A549 (cell line): ENCODE measurements around the gene P4HTM. TPM values are rescaled to one million over a fixed set of nuclear protein-coding genes. Genes with fewer than 3 reads are reported as not detected.
A peak's percentile ranks its signal among the peaks of the same experiment; 100 is the strongest.

Experiments used
- ATAC-seq, 2 experiments: fragments of 200-7000 bp in 1 of 2; fragments of >200 bp in 1 of 2; cut with Nextera tagmentation in 1 of 2; cut with Tn5 transposase in 1 of 2; 3 replicates each; pipeline versions ENCODE4 v1.8.0 to v1.9.1; 2018 to 2020; ENCODE audit warnings: mild to moderate bottlenecking in 1 of 2, moderate library complexity in 1 of 2
- CTCF ChIA-PET: fragments of 300-600 bp; sonication (Branson Sonifier 250); formaldehyde crosslinking; extraction: SDS; loops from one replicate; lab custom pipeline; 2021; ENCODE audit warnings: antibody characterized with exemption, inconsistent platforms; lab: Yijun Ruan, JAX
- POLR2A ChIA-PET: fragments of 350-600 bp; formaldehyde crosslinking; extraction: SDS; loops from one replicate; lab custom pipeline; 2021; ENCODE audit warnings: antibody characterized with exemption, inconsistent platforms; lab: Yijun Ruan, JAX
- DNase-seq, 2 experiments: peaks; one replicate each; pipeline versions ENCODE4 v3.0.0 to v3.0.0-alpha.2; 2011 to 2016; ENCODE audit warnings: low read depth in 1 of 2, low spot score in 1 of 2
- FAIRE-seq: peaks from 2 replicates; lab custom pipeline; 2011; peaks lifted over from hg19 to GRCh38; lab: Jason Lieb, UNC
- H3K27ac ChIP-seq, 2 experiments: fragments of >200 bp; sonication (Bioruptor Twin); formaldehyde crosslinking; 3 replicates each; pipeline ENCODE4 v1.5.1; 2016 to 2017
- H3K4me1 ChIP-seq: fragments of >200 bp; sonication (Bioruptor Twin); formaldehyde crosslinking; 3 replicates; pipeline ENCODE4 v1.6.1; 2016
- H3K4me2 ChIP-seq: fragments of >200 bp; sonication (Bioruptor Twin); formaldehyde crosslinking; 3 replicates; pipeline ENCODE4 v1.6.1; 2016
- H3K4me3 ChIP-seq: fragments of >200 bp; sonication (Bioruptor Twin); formaldehyde crosslinking; 3 replicates; pipeline ENCODE4 v1.5.1; 2016
- H3K9me3 ChIP-seq: fragments of >200 bp; sonication (Bioruptor Twin); formaldehyde crosslinking; 3 replicates; pipeline ENCODE4 v1.6.1; 2016
- BHLHE40 ChIP-seq: IDR thresholded peaks from 2 replicates; pipeline ENCODE4 v1.6.1; 2012; ENCODE audit warnings: low read depth, low read length, inconsistent platforms
- CBX8 ChIP-seq: fragments of 200-600 bp; sonication (generic); IDR thresholded peaks from 2 replicates; pipeline ENCODE4 v1.6.1; 2016
- CHD2 ChIP-seq: fragments of 150-350 bp; IDR thresholded peaks from 2 replicates; pipeline ENCODE4 v1.6.1; 2014; ENCODE audit warnings: low read length; ENCODE audit not compliant: partially characterized antibody
- FOSB ChIP-seq: fragments of 250-450 bp; sonication (Bioruptor Pico); IDR thresholded peaks from 2 replicates; pipeline ENCODE4 v1.5.0; 2020; ENCODE audit warnings: mild to moderate bottlenecking, moderate library complexity
- FOXS1 ChIP-seq: fragments of 250-450 bp; sonication (Bioruptor Pico); IDR thresholded peaks from 2 replicates; pipeline ENCODE4 v1.5.0; 2020; ENCODE audit warnings: mild to moderate bottlenecking, moderate library complexity
- GATA3 ChIP-seq: IDR thresholded peaks from 2 replicates; pipeline ENCODE4 v1.6.1; 2012; ENCODE audit warnings: borderline replicate concordance
- JUNB ChIP-seq: fragments of >200 bp; sonication (Bioruptor Twin); formaldehyde crosslinking; IDR thresholded peaks from 2 replicates; pipeline ENCODE4 v1.6.1; 2016
- MYC ChIP-seq: IDR thresholded peaks from 2 replicates; pipeline ENCODE4 v1.6.1; 2012; ENCODE audit warnings: mild to moderate bottlenecking, inconsistent platforms, low read length, improper control_type of control experiment, borderline replicate concordance
- POLR2A ChIP-seq: IDR thresholded peaks from 2 replicates; pipeline ENCODE4 v1.6.1; 2012; ENCODE audit warnings: mild to moderate bottlenecking, low read length
- RAD21 ChIP-seq, 2 experiments: fragments of >200 bp in 1 of 2; sonication (Bioruptor Twin) in 1 of 2; formaldehyde crosslinking in 1 of 2; IDR thresholded peaks in 1 of 2; conservative IDR thresholded peaks in 1 of 2; 2 replicates in 1 of 2; 3 replicates in 1 of 2; pipeline ENCODE4 v1.6.1; 2012 to 2018; ENCODE audit warnings: inconsistent platforms in 1 of 2
- TP53 ChIP-seq: fragments of 250-450 bp; sonication (Bioruptor Pico); IDR thresholded peaks from 2 replicates; pipeline ENCODE4 v1.5.0; 2021; ENCODE audit warnings: mild to moderate bottlenecking, moderate library complexity
- ZC3H11A ChIP-seq: fragments of 450-650 bp; IDR thresholded peaks from 2 replicates; pipeline ENCODE4 v1.6.1; 2014; ENCODE audit warnings: antibody characterized with exemption, mild to moderate bottlenecking
- ZSCAN20 ChIP-seq: fragments of 250-450 bp; sonication (Bioruptor Pico); IDR thresholded peaks from 2 replicates; pipeline ENCODE4 v1.8.0; 2022; ENCODE audit warnings: mild to moderate bottlenecking, moderate library complexity
- WGBS: methylation state at CpG from one replicate; pipeline ENCODE4 v1.1.6; 2017; ENCODE audit errors: missing lambda C conversion rate; 5-methylcytosine and 5-hydroxymethylcytosine counted together
- polyA plus RNA-seq, 4 experiments: library from polyadenylated mRNA; depleted of rRNA in 3 of 4; stranded (reverse); fragments of >200 nt; fragmentation: RNase III in 1 of 4; extraction: RNeasy Plus Mini Kit Qiagen cat#74134 plus additional on column Dnase treatment in 1 of 4; gene quantifications; 2 replicates in 3 of 4; 3 replicates in 1 of 4; pipeline ENCODE4 v1.2.3, GENCODE V29; 2011 to 2017
- TF ChIP-seq, protein P1 (sequence below): fragments of >200 bp; sonication (Bioruptor Twin); formaldehyde crosslinking; IDR thresholded peaks from 3 replicates; pipeline ENCODE4 v1.6.1; 2016
- TF ChIP-seq, protein P2 (sequence below): IDR thresholded peaks from 2 replicates; pipeline ENCODE4 v1.6.1; 2012
- TF ChIP-seq, protein P3 (sequence below): IDR thresholded peaks from 2 replicates; pipeline ENCODE4 v1.6.1; 2012; ENCODE audit warnings: low read depth, borderline replicate concordance
- TF ChIP-seq, protein P4 (sequence below): fragments of 450-650 bp; IDR thresholded peaks from 2 replicates; pipeline ENCODE4 v1.6.1; 2014; ENCODE audit warnings: antibody characterized with exemption
- TF ChIP-seq, protein P5 (sequence below): fragments of 200-600 bp; sonication (generic); IDR thresholded peaks from 2 replicates; pipeline ENCODE4 v1.6.1; 2016; ENCODE audit warnings: antibody characterized with exemption, mild to moderate bottlenecking, moderate library complexity
- TF ChIP-seq, protein P6 (sequence below): fragments of >200 bp; sonication (Bioruptor Twin); formaldehyde crosslinking; IDR thresholded peaks from 3 replicates; pipeline ENCODE4 v1.5.1; 2016

The P4HTM gene
- polyA plus RNA-seq, 2 of the 4 experiments (the other 2 are of a cell fraction) = 14.4 to 16.4 TPM

DNA sequence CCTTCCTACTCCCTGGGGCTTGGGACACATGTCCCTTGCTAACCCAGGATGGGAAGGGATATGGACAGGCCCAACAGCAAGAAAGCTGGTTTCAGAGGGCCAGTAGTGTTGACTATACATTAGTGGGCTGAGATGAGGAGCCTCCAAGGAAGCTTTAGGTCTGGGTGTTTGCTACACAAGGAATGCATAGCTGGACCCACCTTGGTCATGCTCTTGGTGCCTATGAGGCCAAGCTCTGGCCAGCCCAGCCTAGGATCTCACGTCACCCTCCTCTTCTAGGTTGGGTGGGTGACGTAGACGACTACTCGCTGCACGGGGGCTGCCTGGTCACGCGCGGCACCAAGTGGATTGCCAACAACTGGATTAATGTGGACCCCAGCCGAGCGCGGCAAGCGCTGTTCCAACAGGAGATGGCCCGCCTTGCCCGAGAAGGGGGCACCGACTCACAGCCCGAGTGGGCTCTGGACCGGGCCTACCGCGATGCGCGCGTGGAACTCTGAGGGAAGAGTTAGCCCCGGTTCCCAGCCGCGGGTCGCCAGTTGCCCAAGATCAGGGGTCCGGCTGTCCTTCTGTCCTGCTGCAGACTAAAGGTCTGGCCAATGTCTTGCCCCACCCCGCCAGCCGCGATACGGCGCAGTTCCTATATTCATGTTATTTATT is 16.5 kb downstream of the P4HTM start:
- peak overlapping the region; percentile 98 to 100 for H3K27ac ChIP-seq
- FAIRE-seq = no peak
- DNase-seq = no peak
- H3K4me2 ChIP-seq = peak overlapping the region; percentile 99
- ChIA-PET CTCF (interaction anchor here (0.5 to 30.1 kb wide), 5 partner anchors 12 to 473 kb away, joined by 3 to 385 read pairs (median 3); partner anchors contain the start of genes DALRD3, NDUFAF3 and P4HTM), POLR2A (interaction anchor here (0.8 to 4.1 kb wide), 12 partner anchors 9 to 174 kb away, joined by 3 to 57 read pairs (median 6); partner anchors contain the start of genes ARIH2, DALRD3, IMPDH2 and NDUFAF3)
- WGBS = 5% methylated on average over 8 of the region's 32 CpGs
- peaks cover 21% of the 10 kb centered on the region; the same call in 2 of the 3 replicates for H3K4me1 ChIP-seq
- peak; percentile 5 to 12; a peak in 4 of 6 replicates for ATAC-seq
- H3K4me3 ChIP-seq = peak overlapping the region; percentile 100
- H3K9me3 ChIP-seq = no peaks in the 10 kb centered on the region
- TF ChIP-seq, protein P1, sequence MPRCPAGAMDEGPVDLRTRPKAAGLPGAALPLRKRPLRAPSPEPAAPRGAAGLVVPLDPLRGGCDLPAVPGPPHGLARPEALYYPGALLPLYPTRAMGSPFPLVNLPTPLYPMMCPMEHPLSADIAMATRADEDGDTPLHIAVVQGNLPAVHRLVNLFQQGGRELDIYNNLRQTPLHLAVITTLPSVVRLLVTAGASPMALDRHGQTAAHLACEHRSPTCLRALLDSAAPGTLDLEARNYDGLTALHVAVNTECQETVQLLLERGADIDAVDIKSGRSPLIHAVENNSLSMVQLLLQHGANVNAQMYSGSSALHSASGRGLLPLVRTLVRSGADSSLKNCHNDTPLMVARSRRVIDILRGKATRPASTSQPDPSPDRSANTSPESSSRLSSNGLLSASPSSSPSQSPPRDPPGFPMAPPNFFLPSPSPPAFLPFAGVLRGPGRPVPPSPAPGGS = no peak
- TF ChIP-seq, protein P2, sequence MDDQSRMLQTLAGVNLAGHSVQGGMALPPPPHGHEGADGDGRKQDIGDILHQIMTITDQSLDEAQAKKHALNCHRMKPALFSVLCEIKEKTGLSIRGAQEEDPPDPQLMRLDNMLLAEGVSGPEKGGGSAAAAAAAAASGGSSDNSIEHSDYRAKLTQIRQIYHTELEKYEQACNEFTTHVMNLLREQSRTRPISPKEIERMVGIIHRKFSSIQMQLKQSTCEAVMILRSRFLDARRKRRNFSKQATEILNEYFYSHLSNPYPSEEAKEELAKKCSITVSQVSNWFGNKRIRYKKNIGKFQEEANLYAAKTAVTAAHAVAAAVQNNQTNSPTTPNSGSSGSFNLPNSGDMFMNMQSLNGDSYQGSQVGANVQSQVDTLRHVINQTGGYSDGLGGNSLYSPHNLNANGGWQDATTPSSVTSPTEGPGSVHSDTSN = 0 out of 2 replicates have a peak, but pooled peaks have one; percentile 17

DNA sequence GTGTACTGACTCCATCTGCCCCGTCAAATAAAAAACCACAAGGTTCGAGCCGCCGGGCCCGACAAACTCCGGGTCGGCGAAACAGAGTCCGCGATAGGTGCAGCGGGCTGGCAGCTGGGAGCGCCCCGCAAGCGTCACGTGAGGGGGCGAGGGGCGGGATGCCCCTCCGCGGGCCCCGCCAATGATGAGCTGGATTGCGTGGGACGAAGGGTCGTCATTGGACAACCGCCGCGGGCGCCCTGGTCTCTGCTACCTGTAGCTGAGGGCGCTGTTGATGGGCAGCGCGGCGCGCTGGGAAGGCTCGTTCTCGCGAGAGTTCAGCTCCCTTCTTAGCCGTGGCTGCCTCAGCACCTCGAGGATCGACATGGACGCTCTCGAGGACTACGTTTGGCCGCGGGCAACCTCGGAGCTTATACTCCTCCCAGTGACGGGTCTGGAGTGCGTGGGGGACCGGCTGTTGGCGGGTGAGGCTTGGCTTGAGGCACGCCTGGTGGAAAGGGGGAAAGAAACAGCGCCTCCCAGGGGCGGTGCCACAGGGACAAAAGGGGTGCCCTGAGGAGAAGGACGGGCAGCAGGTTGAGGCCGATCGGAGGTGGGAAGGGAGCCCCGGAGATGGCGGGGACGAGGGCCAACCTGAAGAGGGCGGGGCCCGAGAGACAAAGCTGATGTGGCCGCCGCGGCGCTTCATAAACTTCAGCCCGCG is 17.2 kb downstream of the P4HTM start, which contains the start of gene WDR6:
TSS of gene WDR6 (plus strand) at position 324 of the 703 bp plus-strand sequence. CDS start at position 365, 41 bp downstream.
- WGBS = 2% methylated on average over 18 of the region's 65 CpGs
- FAIRE-seq = no peak
- TF ChIP-seq GATA3 (peak; percentile 48; the same call in 1 of the 2 replicates), ZSCAN20 (CRISPR knock-in tag) (no peak), JUNB (no peak), CBX8 (no peak), MYC (no peak), BHLHE40 (peak; percentile 88), CHD2 (peak; percentile 93), TP53 (no peak), ZC3H11A (no peak), FOSB (CRISPR knock-in tag) (peak; percentile 40; the same call in 1 of the 2 replicates), POLR2A (peak; percentile 64), RAD21 (conservative IDR thresholded peaks at IDR 0.05 in 1 of 2, IDR thresholded peaks at IDR 0.05 in 1 of 2) (no peak), FOXS1 (CRISPR knock-in tag) (no peak; the same call in 1 of the 2 replicates)
- TF ChIP-seq, protein P3, sequence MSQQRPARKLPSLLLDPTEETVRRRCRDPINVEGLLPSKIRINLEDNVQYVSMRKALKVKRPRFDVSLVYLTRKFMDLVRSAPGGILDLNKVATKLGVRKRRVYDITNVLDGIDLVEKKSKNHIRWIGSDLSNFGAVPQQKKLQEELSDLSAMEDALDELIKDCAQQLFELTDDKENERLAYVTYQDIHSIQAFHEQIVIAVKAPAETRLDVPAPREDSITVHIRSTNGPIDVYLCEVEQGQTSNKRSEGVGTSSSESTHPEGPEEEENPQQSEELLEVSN = peak; percentile 49; the same call in 1 of the 2 replicates
- TF ChIP-seq, protein P1 = peak; percentile 66; the same call in 2 of the 3 replicates
- TF ChIP-seq, protein P2 = 0 out of 2 replicates have a peak, but pooled peaks have one; percentile 46
- TF ChIP-seq, protein P4, sequence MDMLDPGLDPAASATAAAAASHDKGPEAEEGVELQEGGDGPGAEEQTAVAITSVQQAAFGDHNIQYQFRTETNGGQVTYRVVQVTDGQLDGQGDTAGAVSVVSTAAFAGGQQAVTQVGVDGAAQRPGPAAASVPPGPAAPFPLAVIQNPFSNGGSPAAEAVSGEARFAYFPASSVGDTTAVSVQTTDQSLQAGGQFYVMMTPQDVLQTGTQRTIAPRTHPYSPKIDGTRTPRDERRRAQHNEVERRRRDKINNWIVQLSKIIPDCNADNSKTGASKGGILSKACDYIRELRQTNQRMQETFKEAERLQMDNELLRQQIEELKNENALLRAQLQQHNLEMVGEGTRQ = peak; percentile 96
- TF ChIP-seq, protein P5, sequence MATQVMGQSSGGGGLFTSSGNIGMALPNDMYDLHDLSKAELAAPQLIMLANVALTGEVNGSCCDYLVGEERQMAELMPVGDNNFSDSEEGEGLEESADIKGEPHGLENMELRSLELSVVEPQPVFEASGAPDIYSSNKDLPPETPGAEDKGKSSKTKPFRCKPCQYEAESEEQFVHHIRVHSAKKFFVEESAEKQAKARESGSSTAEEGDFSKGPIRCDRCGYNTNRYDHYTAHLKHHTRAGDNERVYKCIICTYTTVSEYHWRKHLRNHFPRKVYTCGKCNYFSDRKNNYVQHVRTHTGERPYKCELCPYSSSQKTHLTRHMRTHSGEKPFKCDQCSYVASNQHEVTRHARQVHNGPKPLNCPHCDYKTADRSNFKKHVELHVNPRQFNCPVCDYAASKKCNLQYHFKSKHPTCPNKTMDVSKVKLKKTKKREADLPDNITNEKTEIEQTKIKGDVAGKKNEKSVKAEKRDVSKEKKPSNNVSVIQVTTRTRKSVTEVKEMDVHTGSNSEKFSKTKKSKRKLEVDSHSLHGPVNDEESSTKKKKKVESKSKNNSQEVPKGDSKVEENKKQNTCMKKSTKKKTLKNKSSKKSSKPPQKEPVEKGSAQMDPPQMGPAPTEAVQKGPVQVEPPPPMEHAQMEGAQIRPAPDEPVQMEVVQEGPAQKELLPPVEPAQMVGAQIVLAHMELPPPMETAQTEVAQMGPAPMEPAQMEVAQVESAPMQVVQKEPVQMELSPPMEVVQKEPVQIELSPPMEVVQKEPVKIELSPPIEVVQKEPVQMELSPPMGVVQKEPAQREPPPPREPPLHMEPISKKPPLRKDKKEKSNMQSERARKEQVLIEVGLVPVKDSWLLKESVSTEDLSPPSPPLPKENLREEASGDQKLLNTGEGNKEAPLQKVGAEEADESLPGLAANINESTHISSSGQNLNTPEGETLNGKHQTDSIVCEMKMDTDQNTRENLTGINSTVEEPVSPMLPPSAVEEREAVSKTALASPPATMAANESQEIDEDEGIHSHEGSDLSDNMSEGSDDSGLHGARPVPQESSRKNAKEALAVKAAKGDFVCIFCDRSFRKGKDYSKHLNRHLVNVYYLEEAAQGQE = peak; percentile 86
- TF ChIP-seq, protein P6, sequence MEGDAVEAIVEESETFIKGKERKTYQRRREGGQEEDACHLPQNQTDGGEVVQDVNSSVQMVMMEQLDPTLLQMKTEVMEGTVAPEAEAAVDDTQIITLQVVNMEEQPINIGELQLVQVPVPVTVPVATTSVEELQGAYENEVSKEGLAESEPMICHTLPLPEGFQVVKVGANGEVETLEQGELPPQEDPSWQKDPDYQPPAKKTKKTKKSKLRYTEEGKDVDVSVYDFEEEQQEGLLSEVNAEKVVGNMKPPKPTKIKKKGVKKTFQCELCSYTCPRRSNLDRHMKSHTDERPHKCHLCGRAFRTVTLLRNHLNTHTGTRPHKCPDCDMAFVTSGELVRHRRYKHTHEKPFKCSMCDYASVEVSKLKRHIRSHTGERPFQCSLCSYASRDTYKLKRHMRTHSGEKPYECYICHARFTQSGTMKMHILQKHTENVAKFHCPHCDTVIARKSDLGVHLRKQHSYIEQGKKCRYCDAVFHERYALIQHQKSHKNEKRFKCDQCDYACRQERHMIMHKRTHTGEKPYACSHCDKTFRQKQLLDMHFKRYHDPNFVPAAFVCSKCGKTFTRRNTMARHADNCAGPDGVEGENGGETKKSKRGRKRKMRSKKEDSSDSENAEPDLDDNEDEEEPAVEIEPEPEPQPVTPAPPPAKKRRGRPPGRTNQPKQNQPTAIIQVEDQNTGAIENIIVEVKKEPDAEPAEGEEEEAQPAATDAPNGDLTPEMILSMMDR = peak; percentile 13; the same call in 2 of the 3 replicates

More for the DNA sequence above, 17.2 kb downstream of the P4HTM start, which contains the start of gene WDR6:
- peak; percentile 83 to 94 for ATAC-seq
- ChIA-PET CTCF (interaction anchor here (0.5 to 30.1 kb wide), 6 partner anchors 12 to 472 kb away, joined by 3 to 385 read pairs (median 4); partner anchors contain the start of genes DALRD3, NDUFAF3 and P4HTM), POLR2A (interaction anchor here (0.8 to 4.1 kb wide), 12 partner anchors 10 to 175 kb away, joined by 3 to 57 read pairs (median 6); partner anchors contain the start of genes ARIH2, DALRD3, IMPDH2 and NDUFAF3)
- Histone ChIP-seq H3K9me3 (no peaks in the 10 kb centered on the region), H3K27ac (peak within 1 kb of the TSS; percentile 98 to 100), H3K4me3 (peak within 1 kb of the TSS; percentile 100), H3K4me2 (peak within 1 kb of the TSS; percentile 99), H3K4me1 (peaks cover 21% of the 10 kb centered on the region; the same call in 2 of the 3 replicates)
- peak; percentile 91 to 96 for DNase-seq
